ENCODE results near the gene TMEM219. TPM values are rescaled to one million over a fixed set of nuclear protein-coding genes. Genes with fewer than 3 reads are reported as not detected.

Gene TMEM219
- total and polyA plus RNA-seq, 2 of the 8 experiments (the other 6 are each of a cell fraction or from before 2014, with no cell fraction given) = 60.2 to 116 TPM

DNA sequence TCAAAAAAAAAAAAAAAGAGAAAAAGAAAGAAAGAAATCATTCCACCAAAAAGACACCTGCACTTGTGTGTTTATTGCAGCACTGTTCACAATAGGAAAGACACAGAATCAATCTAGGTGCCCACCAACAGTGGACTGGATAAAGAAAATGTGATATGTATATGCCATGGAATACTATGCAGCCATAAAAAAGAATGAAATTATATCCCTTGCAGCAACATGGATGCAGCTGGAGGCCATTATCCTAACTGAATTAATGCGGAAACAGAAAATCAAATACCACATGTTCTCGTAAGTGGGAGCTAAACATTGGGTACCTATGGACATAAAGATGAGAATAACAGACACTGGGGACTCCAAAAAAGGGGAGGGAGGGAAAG, 55.4 kb downstream of the TMEM219 start:
- POLR2A ChIA-PET (ENCODE audit: partially characterized antibody) = interaction anchor here (2.9 kb wide), 1 partner anchor 11 kb away, joined by 11 read pairs; no protein-coding TSS in a partner anchor
- Histone ChIP-seq H3K56ac (replicated peaks; ENCODE audit: insufficient read length, low read depth, low read length) (no peak overlapping the region), H2AFZ (ENCODE audit: low read length) (no peak overlapping the region), H3K79me1 (ENCODE audit: low read depth, low read length) (no peaks in the 10 kb centered on the region), H3K4me1 (replicated peaks in 1 of 4; ENCODE audit: control insufficient read depth in 3 of 4, insufficient read depth in 4 of 4, low read length in 3 of 4) (no peaks in the 10 kb centered on the region), H2BK5ac (ENCODE audit: low read depth, low read length) (no peak overlapping the region), H2BK15ac (ENCODE audit: low read length) (no peak overlapping the region), H3K27me3 (replicated peaks in 1 of 4; ENCODE audit: control insufficient read depth in 3 of 4, extremely low read depth in 1 of 4, insufficient read depth in 3 of 4, low read length in 3 of 4) (peaks cover 0 to 2% (median under 1%) of the 10 kb centered on the region in 4 experiments; a peak in 3 of 7 replicates), H2BK20ac (ENCODE audit: low read length) (no peak overlapping the region), H3K18ac (ENCODE audit: extremely low read depth, low read length) (no peak overlapping the region), H3K4ac (replicated peaks; ENCODE audit: insufficient read length, low read depth, low read length) (no peak overlapping the region), H4K91ac (replicated peaks; ENCODE audit: insufficient read length, low read length) (no peak overlapping the region), H3K23ac (ENCODE audit: insufficient read length) (no peak overlapping the region), H3K9me3 (ENCODE audit: insufficient read depth in 2 of 2, low read depth in 1 of 2, low read length in 1 of 2) (no peaks in the 10 kb centered on the region), H4K8ac (ENCODE audit: extremely low read depth, insufficient read depth, low read length) (no peak overlapping the region), H3K4me3 (ENCODE audit: extremely low read depth in 1 of 4, insufficient read depth in 2 of 4, low read depth in 3 of 4, low read length in 4 of 4) (no peak overlapping the region), H3K27ac (ENCODE audit: low read depth, low read length) (no peak overlapping the region), H3K14ac (ENCODE audit: insufficient read length) (no peak overlapping the region), H4K5ac (ENCODE audit: insufficient read length, low read depth, low read length) (no peak overlapping the region), H2BK12ac (ENCODE audit: low read depth, low read length) (no peak overlapping the region), H3K4me2 (ENCODE audit: insufficient read depth in 1 of 2, low read depth in 2 of 2, low read length in 2 of 2) (no peak overlapping the region), H4K20me1 (replicated peaks in 1 of 2; ENCODE audit: control insufficient read depth in 1 of 2, insufficient read depth in 2 of 2, low read length in 2 of 2) (no peaks in the 10 kb centered on the region), H2BK120ac (replicated peaks; ENCODE audit: low read depth, low read length) (no peak overlapping the region), H3K23me2 (ENCODE audit: low read depth, low read length) (0 out of 2 replicates have a peak, but pooled peaks cover 2% of the 10 kb centered on the region), H3K9ac (replicated peaks in 1 of 4; ENCODE audit: extremely low read depth in 1 of 4, low read depth in 3 of 4, low read length in 3 of 4) (no peak overlapping the region), H3K79me2 (ENCODE audit: control insufficient read depth in 1 of 2, insufficient read depth in 2 of 2, low read length in 2 of 2) (no peaks in the 10 kb centered on the region), H3K36me3 (ENCODE audit: control insufficient read depth in 2 of 4, insufficient read depth in 4 of 4, low read length in 3 of 4) (no peaks in the 10 kb centered on the region), H2AK5ac (ENCODE audit: low read depth, low read length) (no peak overlapping the region)
- DNase-seq (ENCODE audit: low read depth in 1 of 2, low spot score in 2 of 2) (no peak), FAIRE-seq (no peak)
- TF ChIP-seq KDM1A (IDR thresholded peaks at IDR 0.05; ENCODE audit: borderline replicate concordance, low read length) (0 out of 2 replicates have a peak, but pooled peaks have one; percentile 19), RFX5 (IDR thresholded peaks at IDR 0.05; ENCODE audit: borderline replicate concordance, low read depth, low read length) (no peak)
- WGBS, 2 experiments (ENCODE audit: extremely low coverage in 1 of 2, insufficient coverage in 1 of 2, insufficient read length in 1 of 2, insufficient replicate concordance in 2 of 2, low coverage in 1 of 2, low lambda C conversion rate in 2 of 2, missing lambda C conversion rate in 1 of 2) = 89% methylated on average over 2 of the region's 2 CpGs; no CpG with 5 or more reads in 1 of the 2 experiments
- CTCF ChIA-PET (ENCODE audit: partially characterized antibody) = interaction anchor here (1.8 kb wide), 1 partner anchor 9 kb away, joined by 6 read pairs; no protein-coding TSS in a partner anchor

Measured in H1 (cell line).